CD4-positive, alpha-beta T cell treated with Interleukin-15 for 1 hour (primary cell): ENCODE data around the gene LIN7A.

Source experiments
- DNase-seq: peaks from one replicate; pipeline ENCODE4 v3.0.0-alpha.2; 2020

LIN7A gene

GRCh38 chr12:80849337-80849736 lies 88.4 kb downstream of the LIN7A start:
- no peak for DNase-seq

DNA sequence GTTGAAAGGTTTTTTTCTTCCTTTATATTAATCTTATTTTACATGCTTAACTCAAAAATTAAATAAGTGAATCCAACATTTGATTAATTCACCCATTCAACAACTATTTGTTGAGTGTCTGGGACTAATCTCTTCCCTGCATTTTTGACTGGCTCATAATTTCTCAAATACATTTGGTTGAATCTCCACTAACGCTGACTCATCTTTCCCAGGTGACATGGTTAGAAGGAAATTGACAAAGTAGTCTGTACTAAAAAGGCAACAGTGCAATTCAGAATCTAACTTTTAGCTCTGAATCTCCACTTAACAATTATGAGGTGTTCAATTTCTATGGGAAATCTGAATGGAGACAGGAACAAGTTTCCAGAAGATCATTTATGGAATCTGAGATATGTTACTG lies 88.9 kb downstream of the LIN7A start:
- no peak for DNase-seq

DNA sequence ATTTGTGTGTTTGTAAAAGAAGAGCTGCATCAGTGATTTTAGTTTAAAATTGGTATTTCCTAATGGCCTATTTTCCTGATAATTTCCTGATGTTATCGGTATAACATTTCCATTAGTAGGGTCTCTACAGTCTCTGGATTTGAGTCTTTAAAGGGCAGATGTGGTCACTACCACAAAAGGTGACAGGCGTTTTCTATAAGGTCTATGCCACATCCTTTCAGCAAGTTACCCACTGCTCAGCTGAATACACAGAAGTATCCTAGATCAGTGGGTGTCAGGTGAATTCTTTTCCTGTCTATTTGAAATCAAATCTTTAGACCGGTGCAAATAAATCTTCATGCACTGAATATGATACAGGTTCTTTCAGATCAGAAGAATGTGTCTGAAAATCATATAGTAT lies 90.2 kb downstream of the LIN7A start:
- no peak for DNase-seq

DNA sequence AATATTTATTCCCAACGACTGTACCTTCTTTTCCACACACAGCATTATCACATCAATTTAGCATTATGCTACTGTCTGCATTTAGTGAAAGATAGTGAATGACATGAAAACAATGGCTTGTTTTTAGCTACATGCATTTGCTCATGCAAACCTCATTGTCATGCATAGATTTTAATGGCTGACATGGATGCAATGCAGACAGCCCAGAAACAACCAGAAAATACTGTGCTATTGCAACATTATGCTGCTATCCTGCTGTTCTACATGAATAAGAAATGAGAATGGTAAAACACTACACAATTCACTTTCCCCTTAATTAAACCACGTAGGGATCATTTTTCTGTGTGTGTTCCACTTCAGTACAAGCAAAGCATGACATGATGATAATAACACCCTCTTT lies 90.8 kb downstream of the LIN7A start:
- DNase-seq: no peak

DNA sequence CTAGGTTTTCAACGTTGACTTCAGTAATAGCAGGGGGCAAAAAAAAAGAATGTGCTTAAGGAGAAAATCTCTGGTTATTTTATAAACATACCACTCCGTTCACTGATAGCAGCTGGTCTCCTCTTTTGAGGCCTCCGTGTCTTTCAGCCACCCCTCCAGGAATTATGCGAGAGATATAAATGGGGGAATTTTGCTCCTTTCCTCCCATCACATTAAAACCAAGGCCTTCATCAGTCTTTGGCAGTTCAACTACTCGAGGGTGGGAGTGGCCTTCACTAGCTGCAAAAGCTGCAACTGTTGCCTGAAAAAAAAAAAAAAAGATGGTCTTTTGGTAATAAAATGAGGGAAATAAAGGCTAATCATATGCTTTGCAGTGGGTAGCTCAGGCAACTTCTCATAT lies 92.1 kb downstream of the LIN7A start:
- no peak for DNase-seq

DNA sequence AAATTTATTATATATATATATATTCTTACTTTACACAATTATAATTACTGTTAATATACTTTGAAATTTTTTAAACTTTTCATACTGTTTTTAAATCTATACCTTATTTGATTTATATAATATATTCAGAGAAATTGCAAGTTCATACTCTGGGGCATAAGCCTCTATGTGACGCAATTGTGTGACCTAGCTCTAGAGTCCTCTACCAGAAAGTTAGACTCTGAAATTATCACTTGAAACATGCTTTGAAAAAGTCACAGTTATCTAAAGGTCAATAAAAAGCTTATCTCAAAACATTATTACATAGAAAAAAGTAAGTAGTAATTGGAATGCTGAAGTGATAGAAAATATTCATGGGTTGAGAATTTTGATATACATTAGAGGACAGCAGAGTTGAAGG lies 93.8 kb downstream of the LIN7A start:
- DNase-seq: no peak

DNA sequence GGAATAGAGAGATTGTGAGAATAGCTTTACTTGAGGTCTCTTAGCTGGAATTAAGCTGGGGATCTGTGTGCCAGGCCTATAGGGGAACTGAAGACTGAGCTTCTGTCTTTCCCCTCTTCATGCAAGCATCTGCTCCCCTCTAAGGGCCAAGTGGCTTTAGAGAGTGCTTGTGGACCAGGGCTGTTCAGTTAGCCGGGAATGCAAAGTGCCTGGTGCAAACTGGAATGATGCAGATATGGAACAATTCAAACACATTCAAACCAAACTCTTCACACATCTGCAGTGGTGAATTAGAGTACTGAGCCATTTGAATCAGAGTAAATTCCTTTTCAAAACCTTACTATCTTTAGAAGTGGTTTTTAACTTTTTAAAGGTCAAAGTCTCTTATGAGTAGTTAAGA lies 99.0 kb downstream of the LIN7A start:
- no peak for DNase-seq

GRCh38 chr12:80838024-80838658 lies 99.6 kb downstream of the LIN7A start:
- no peak for DNase-seq

- no peak for DNase-seq
Measured at GRCh38 chr12:80837342-80837978, 100.3 kb downstream of the LIN7A start.

DNA sequence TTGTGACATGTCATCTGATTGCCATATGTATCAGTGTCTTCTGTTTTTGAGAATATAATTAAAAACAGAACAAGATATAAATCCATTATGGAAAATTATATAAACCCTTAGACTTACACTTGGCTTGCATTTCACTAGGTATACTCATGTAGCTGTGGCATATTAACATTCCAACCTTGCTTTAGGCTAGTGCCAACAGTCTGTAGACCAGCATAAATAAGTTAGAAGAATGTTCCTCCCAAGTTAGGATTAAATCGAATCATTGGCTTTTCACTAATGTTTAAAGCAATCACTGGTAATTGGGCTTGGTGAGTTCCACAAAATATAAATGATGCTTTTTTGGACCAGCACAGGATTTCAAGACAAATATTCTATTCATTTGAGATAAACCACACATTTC lies 103.0 kb downstream of the LIN7A start:
- no peak for DNase-seq

- DNase-seq: no peak
Measured at GRCh38 chr12:80830533-80831088, 107.1 kb downstream of the LIN7A start.

DNA sequence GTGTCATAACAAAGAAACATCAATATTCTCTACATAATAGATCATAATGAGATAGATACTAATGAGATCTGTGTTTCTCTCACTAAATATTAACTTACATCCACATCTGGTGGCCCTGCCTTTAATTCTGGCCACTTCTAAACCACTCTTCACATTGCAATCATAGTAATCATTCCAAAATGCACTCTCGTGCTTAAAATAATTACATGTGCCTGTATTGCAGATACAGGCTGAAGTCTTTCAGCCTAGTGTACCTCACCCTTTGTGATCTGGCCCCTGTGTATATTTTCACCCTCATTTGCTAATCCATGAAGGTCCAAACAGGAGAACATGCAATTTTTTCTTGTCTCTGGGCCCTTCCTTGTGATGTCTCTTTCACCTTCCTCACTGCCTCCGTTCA lies 108.0 kb downstream of the LIN7A start:
- DNase-seq: no peak

DNA sequence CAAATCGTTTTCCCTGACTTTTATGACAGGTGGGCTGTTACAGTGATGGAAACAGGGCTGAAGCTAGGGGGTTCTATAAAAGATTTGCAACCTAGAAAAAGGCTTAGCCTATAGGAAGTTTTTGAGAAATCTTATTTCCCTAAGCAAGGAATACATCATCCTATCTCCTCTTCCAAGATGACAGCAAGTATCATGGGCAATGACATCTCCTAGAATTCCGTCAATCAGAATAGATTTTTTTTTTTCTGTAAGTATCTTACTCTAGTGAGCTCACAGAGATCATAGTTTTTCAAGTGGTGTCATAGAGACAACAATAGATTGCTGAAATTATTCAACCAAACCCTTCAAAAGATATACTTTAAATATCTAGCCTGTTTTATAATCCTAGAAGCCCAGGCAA lies 112.2 kb downstream of the LIN7A start:
- no peak for DNase-seq

DNA sequence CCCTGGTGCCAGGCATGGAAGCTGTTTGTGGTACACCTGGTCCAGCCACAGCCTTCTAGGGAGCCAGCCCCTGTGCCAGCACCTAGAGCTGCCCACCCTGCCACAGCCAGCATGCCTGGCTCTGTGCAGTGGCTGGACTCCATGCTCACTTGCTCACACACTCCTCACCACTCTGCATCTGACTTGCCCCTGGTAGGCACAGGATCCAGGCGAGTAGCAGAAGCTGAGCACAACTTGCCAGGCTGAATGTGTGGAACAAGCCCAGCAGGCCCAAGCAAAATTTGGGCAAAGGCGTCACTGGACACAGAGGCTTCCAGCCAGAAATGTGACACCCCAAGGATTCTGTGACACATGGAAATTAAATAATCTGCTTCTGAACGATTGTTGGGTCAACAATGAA lies 114.3 kb downstream of the LIN7A start:
- DNase-seq: no peak

GRCh38 chr12:80821513-80822000 lies 116.2 kb downstream of the LIN7A start:
- DNase-seq: no peak

GRCh38 chr12:80818878-80819277 lies 118.9 kb downstream of the LIN7A start:
- no peak for DNase-seq

GRCh38 chr12:80815351-80815750 lies 122.4 kb downstream of the LIN7A start:
- DNase-seq: no peak

- DNase-seq: no peak
Measured at GRCh38 chr12:80814453-80814852, 123.3 kb downstream of the LIN7A start.

DNA sequence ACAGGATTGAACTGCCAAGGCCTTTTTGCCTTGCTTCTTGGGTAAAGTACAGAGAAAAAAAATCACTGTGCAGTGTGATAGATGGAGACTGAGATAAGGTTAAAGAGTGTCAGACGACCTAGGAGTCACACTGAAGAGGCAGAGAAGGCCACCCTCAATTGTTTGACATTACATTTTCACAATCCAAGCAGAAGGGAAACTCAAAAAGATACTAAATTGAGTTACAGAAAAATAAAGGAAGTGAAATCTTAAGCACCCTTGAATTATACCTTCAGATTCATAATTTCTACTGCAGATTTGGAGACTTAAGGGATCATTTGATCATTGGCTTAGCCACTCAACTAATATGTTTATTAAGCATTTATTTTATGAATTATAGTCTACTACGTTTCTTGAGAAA lies 123.9 kb downstream of the LIN7A start:
- no peak for DNase-seq

- DNase-seq: no peak
Measured at GRCh38 chr12:80811957-80812708, 125.6 kb downstream of the LIN7A start.

DNA sequence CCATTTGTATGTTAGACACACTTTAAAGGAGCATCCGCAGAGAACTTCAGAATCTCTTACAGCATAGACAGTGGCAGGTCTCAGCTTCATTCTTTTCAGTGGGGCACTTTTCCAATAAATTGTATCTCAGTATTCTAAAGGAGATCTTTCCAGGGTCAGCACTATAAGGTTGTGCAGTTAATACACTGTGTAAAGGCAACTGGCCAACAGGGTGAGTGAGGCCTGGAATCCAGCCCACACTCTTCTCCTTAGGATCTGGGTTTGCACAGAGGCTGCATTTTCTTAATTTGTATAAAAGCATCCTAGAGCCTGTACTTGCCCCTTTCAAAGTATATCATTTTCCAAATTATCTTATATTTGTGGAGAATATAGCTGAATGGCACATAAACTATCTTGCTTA lies 126.9 kb downstream of the LIN7A start:
- DNase-seq: no peak

GRCh38 chr12:80807640-80808288 lies 130.0 kb downstream of the LIN7A start:
- DNase-seq: no peak

DNA sequence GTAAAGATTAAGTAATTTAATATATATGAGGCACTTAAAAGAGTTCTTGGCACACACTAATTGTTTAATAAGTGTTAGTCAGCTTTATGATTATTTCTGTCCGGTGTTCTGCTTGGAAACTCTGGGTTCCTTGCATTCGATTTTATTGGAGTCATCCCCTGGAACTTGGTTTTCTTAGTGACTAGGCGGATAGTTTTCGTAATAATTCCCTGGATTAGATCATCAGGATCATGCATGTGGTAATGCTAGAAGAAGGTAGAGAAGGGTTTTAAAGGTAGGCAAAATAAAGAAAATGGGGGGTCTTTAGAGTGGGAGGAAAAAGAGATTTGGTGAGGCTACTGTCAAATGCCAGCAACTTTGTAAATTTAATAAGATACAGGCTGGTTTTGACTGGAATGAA lies 132.6 kb downstream of the LIN7A start:
- DNase-seq: no peak
